Activated CD4-positive, CD25-positive, alpha-beta regulatory T cell treated with anti-CD3 and anti-CD28 coated beads, Interleukin-2, amount 50 U/mL, for 72 hours (primary cell): ENCODE results near the gene TMCC1.
"Not testable (repeated sequence)": the region's sequence is repeated elsewhere in the genome, so short reads cannot be mapped to it uniquely, and the experiment has no call there.

Experiments used
- DNase-seq: peaks from one replicate; pipeline ENCODE4 v3.0.0; 2021

TMCC1 gene

GRCh38 chr3:129768728-129769127, 124.8 kb downstream of the TMCC1 start:
- no peak for DNase-seq

- DNase-seq, result no peak
Observed at GRCh38 chr3:129766135-129766534, 127.4 kb downstream of the TMCC1 start.

GRCh38 chr3:129764090-129764489, 129.4 kb downstream of the TMCC1 start:
- DNase-seq, result no peak

- no peak for DNase-seq
Observed at GRCh38 chr3:129758785-129759320, 134.7 kb downstream of the TMCC1 start.

GRCh38 chr3:129758306-129758705, 135.2 kb downstream of the TMCC1 start:
- DNase-seq, result no peak

GRCh38 chr3:129756871-129757270, 136.6 kb downstream of the TMCC1 start:
- DNase-seq, result no peak

GRCh38 chr3:129751105-129751504, 142.4 kb downstream of the TMCC1 start:
- not testable (repeated sequence) for DNase-seq

GRCh38 chr3:129749692-129750091, 143.8 kb downstream of the TMCC1 start:
- DNase-seq, result no peak

- no peak for DNase-seq
Observed at GRCh38 chr3:129747992-129748391, 145.5 kb downstream of the TMCC1 start.

GRCh38 chr3:129747136-129747535, 146.4 kb downstream of the TMCC1 start:
- no peak for DNase-seq

- no peak for DNase-seq
Observed at GRCh38 chr3:129746629-129747028, 146.9 kb downstream of the TMCC1 start.

- no peak for DNase-seq
Observed at GRCh38 chr3:129745253-129745652, 148.3 kb downstream of the TMCC1 start.

GRCh38 chr3:129741794-129742193, 151.7 kb downstream of the TMCC1 start:
- DNase-seq, result no peak

- no peak for DNase-seq
Observed at GRCh38 chr3:129740090-129740489, 153.4 kb downstream of the TMCC1 start.

- no peak for DNase-seq
Observed at GRCh38 chr3:129739634-129740033, 153.9 kb downstream of the TMCC1 start.

GRCh38 chr3:129738172-129738571, 155.3 kb downstream of the TMCC1 start:
- DNase-seq, result no peak

- no peak for DNase-seq
Observed at GRCh38 chr3:129736070-129736469, 157.4 kb downstream of the TMCC1 start.

- no peak for DNase-seq
Observed at GRCh38 chr3:129735638-129736037, 157.9 kb downstream of the TMCC1 start.

- DNase-seq, result no peak
Observed at GRCh38 chr3:129734449-129734848, 159.1 kb downstream of the TMCC1 start.

- no peak for DNase-seq
Observed at GRCh38 chr3:129732200-129732876, 161.2 kb downstream of the TMCC1 start.

- no peak for DNase-seq
Observed at GRCh38 chr3:129727707-129728106, 165.8 kb downstream of the TMCC1 start.

- no peak for DNase-seq
Observed at GRCh38 chr3:129723558-129724324, 169.8 kb downstream of the TMCC1 start.

GRCh38 chr3:129722527-129722926, 171.0 kb downstream of the TMCC1 start:
- no peak for DNase-seq

- no peak for DNase-seq
Observed at GRCh38 chr3:129718201-129718600, 175.3 kb downstream of the TMCC1 start.
